GM18870 (cell line): ENCODE measurements around the gene NINJ2.

Source experiments
- ATAC-seq: cut with Tn5 transposase; IDR thresholded peaks from one replicate; pipeline ENCODE4 v1.9.1; 2021; ENCODE audit warnings: moderate library complexity; ENCODE audit not compliant: unreplicated experiment

NINJ2 gene

GRCh38 chr12:674272-674781 lies 11.1 kb upstream of the NINJ2 start:
- peak; percentile 86 for ATAC-seq

GRCh38 chr12:673849-674248 lies 10.6 kb upstream of the NINJ2 start:
- peak; percentile 22 for ATAC-seq

- ATAC-seq, result no peak
Measured at GRCh38 chr12:669576-669945, 6.3 kb upstream of the NINJ2 start.

GRCh38 chr12:668090-668481 lies 4.8 kb upstream of the NINJ2 start:
- no peak for ATAC-seq

- no peak for ATAC-seq
Measured at GRCh38 chr12:666766-667308, 3.6 kb upstream of the NINJ2 start.

GRCh38 chr12:666066-666465 lies 2.8 kb upstream of the NINJ2 start:
- ATAC-seq, result no peak

- no peak for ATAC-seq
Measured at GRCh38 chr12:664779-665092, 1.5 kb upstream of the NINJ2 start.

- ATAC-seq, result no peak
Measured at GRCh38 chr12:664075-664778, 982 bp upstream of the NINJ2 start.

GRCh38 chr12:662566-663292 lies 516 bp downstream of the NINJ2 start:
- no peak for ATAC-seq

GRCh38 chr12:661720-662486 lies 1.3 kb downstream of the NINJ2 start:
- no peak for ATAC-seq

GRCh38 chr12:659090-659683 lies 4.1 kb downstream of the NINJ2 start:
- ATAC-seq, result no peak

GRCh38 chr12:650983-651382 lies 12.3 kb downstream of the NINJ2 start:
- no peak for ATAC-seq

GRCh38 chr12:647385-648085 lies 15.7 kb downstream of the NINJ2 start:
- ATAC-seq, result no peak

- no peak for ATAC-seq
Measured at GRCh38 chr12:646442-647384, 16.5 kb downstream of the NINJ2 start.

GRCh38 chr12:645563-646071 lies 17.6 kb downstream of the NINJ2 start:
- no peak for ATAC-seq

GRCh38 chr12:644818-645552 lies 18.3 kb downstream of the NINJ2 start:
- no peak for ATAC-seq

GRCh38 chr12:644303-644639 lies 19.0 kb downstream of the NINJ2 start:
- ATAC-seq, result no peak

GRCh38 chr12:643475-644302 lies 19.6 kb downstream of the NINJ2 start:
- no peak for ATAC-seq
